Esophagus muscularis mucosa (tissue), 2 donors: ENCODE data around the gene RHBDL3.

Experiments
- EP300 ChIP-seq: sonication (generic); formaldehyde crosslinking; IDR thresholded peaks from one replicate; pipeline ENCODE4 v1.6.1; 2017; ENCODE audit warnings: antibody characterized with exemption
- POLR2A ChIP-seq: fragments of 450-650 bp; IDR thresholded peaks from one replicate; pipeline ENCODE4 v1.6.1; 2017; ENCODE audit warnings: antibody characterized with exemption, moderate library complexity, mild to moderate bottlenecking, low read depth

DNA sequence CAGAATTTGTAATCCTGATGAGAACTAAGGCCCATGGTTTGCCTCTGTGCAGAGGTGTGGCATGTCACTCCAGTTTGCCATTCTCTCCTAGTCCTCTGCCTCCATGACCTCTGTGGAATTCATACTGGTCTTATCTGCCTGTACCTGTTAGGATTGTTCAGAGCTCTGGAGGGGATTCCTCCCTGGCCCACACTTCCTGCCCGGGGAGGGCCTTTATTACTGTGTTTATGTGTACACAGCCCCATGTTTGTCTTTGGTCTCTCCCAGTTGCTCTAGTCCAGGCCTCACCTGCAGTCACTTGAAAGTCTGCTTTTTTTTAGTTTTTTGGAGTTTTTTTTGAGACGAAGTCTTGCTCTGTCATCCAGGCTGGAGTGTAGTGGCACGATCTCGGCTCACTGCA, 36.4 kb downstream of the RHBDL3 start:
- no peak for TF ChIP-seq EP300
- TF ChIP-seq POLR2A, result no peak
